Cortex of kidney (tissue), 1 donor: Measurements from ENCODE around the gene CACNA1F.

Source experiments
- DNase-seq: peaks from one replicate; lab custom pipeline; 2025; lab: John Stamatoyannopoulos, UW

The CACNA1F gene

DNA sequence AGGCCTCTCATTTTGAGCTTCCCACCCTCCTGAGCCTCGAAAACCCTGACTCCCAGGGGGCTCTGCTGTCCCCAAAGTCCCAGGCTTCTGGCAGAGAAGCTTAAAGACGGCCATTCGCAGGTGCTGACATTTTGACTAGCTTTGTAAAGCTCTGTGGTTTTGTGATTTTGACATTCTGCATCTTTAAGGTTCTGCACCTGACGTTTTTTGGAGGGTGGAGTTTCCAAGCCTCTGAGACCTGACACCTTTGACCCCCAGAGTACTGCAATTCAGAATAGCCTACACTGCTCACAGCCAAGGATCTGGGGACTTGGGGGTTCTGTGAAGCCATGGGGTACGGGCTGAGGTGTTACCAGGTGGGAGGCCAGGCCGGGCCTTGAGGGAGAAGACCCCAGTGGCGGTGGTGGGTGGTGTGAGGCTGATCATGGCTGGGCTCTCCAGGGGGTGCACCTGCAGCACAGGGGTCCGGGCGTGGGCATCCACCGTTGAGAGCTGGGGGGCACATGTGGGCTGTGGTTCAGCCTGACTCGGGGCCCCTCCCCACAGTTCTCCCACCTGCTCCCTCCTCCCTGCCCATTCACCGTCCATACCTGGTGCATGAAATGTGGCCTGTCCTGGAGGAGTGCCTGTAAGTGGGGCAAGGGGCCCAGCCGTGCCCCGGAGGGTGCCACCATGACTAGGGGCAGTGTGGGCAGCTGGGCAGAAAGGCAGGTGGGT lies 24.1 kb upstream of the CACNA1F start:
- no peak for DNase-seq

DNA sequence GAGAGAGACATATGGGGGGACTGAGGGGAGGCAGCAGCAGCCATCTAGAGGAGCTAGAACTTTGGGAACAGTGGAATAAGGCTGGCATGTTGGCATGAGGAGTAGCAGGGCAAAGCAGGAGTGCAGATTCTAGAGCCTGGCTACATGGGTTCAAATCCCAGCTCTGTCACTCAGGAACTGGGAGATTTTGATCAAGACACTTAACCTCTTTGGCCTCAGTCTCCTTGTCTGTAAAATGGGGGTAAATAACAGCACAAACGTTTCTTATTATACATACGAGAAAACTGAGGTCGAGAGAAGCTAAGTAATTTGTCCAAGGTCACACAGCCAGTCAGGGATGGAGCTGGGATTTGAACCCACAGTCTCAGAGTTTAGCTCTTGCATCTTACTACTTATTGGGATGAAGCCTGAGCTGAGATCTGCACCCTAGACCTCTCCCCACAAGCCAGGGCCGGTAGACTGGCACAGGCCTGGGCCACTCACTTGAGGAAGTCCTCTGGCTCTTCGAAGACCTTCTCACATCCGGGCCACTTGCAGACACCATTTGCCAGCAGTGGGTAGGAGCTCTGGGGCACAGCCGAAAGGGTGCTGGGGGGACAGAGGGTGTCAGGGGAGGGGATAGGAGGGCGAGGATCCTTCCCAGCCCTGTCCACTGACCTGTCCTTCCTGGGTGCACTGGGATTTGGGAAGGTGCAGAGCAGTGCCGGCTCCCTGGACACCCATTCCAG lies 23.3 kb upstream of the CACNA1F start:
- no peak for DNase-seq

DNA sequence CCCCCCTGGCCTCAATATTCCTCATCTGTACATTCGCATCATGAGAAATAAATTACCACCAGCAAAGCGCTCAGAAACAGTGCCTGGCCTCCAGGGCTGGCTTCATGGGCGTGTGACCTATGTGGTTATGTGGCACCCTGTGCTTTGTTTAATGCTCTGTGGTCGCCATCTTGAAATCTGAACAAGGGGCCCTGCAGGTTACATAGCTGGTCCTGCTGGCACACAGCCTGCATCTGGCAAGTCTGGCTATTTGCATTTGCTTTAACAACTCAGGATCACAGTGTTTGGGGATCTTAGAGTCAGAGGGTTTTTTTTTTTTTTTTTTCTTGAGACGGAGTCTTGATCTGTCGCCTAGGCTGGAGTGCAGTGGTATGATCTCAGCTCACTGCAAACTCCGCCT lies 21.5 kb upstream of the CACNA1F start:
- DNase-seq: no peak

DNA sequence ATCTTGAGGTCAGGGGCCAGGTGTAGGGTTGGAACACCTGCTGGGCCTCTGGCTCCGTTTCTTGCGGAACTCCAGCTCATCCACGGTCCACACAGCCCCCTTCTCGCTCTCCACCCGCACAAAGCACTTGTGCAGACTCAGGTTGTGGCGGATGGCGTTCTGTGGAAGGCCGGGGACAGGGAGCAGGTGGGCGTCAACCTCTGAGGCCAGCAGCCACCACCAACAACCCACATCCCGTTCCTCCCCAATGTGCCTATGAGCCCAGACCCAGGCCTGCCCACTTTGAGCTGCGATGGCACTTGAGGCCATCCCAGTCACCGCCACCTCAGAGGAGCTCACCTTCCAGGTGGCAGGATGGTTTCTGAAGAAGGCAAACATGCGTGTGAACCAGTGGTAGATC lies 18.2 kb upstream of the CACNA1F start:
- no peak for DNase-seq

DNA sequence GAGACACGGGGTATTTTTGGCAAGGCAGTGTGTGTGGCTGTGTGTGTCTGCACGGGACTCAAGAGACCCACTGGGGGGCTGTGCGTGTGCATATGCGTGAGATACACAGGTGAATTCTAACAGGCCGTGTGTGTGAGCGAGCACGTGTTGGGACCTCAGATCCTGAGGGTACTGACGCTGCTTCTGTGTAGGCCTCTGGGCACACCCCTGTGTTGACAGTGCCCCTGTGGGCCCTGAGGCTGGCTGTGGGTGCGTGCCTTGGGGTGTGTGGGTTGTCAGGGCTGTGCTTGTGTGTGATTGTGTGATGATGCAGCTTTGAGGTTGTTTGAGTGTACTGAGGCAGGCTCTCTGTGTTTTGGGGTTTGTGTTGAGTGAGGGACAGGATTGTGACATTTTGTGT lies 17.4 kb upstream of the CACNA1F start:
- no peak for DNase-seq

DNA sequence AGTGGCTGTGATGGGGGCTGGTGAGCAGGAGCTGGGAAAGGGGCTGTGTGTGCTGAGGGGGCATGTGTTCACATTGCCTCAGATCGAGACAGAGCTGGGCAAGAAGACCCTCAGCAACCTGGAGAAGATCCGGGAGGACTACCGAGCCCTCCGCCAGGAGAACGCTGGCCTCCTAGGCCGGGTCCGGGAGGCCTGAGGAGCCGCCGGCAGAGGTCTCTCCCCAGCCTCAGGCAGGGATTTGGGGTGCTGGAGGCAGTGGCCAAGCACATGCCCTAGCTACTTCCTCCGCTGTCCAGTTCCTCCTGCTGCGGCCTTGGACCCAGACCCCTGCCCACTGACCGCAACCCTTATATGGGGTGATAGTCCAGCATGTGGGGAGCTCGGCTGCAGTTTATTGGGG lies 16.9 kb upstream of the CACNA1F start:
- DNase-seq: no peak

DNA sequence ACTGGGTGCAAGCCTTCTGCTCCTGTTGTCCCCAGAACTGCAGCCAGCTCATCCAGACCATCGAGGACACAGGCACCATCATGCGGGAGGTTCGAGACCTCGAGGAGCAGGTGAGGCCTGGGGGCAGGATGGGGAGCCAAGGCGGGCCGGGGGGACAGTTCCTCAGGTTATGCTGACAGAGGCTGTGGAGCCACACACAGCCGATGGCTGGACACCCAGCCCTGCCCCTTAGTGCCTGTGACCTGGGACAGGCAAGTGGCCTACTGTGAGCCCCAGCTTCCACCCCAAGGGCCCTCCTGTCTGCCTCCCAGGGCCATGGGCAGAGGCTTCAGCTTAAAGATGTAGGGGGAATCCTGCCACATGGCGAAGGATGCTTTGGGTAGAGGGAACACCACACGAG lies 16.5 kb upstream of the CACNA1F start:
- DNase-seq: no peak

DNA sequence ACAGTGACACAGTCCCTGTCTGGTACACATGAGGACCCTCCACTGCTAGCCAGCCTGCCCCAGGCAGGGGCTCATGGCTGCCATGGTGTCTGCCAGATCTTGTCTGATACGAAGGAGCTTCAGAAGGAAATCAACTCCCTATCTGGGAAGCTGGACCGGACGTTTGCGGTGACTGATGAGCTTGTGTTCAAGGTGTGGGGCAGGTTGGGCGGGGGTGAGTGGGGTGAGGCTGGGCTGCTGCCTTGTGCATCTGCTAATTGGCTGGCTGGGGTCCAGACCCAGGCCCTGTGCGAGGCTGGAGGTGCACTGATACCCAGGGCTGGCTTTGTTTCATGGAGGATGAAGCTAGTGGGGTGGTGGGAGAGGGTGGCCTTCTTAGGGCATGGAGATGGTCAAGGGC lies 15.9 kb upstream of the CACNA1F start:
- DNase-seq: no peak

DNA sequence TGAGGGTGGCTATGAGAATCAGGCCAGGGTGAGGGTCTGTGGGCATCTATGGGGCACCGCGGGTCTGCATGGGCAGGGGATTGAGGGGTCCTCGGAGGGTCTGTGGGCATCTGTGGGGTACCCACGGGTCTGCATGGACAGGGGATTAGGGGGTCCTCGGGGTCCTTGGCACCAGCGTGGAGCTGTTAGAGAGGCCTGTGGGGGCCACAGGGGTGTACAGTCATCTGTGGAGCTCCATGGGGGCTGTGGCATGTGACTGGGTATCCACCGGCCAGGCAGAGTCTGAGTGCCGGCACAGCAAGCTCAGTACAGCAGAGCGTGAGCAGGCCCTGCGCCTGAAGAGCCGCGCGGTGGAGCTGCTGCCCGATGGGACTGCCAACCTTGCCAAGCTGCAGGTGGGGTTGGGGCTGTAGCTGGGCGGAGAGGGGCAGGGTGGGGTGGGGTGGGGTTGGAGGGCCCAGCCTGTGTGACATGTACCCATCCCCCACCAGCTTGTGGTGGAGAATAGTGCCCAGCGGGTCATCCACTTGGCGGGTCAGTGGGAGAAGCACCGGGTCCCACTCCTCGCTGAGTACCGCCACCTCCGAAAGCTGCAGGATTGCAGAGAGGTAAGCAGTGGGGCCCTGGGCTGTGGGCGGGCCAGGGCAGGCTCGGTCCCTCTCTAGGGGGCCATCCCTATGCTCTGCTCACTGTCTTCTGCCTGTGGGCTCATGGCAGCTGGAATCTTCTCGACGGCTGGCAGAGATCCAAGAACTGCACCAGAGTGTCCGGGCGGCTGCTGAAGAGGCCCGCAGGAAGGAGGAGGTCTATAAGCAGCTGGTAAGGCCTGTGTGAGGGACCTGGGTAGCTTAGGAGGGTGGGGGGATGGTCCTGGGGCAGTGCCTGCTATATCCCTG lies 15.0 kb upstream of the CACNA1F start:
- DNase-seq: no peak

DNA sequence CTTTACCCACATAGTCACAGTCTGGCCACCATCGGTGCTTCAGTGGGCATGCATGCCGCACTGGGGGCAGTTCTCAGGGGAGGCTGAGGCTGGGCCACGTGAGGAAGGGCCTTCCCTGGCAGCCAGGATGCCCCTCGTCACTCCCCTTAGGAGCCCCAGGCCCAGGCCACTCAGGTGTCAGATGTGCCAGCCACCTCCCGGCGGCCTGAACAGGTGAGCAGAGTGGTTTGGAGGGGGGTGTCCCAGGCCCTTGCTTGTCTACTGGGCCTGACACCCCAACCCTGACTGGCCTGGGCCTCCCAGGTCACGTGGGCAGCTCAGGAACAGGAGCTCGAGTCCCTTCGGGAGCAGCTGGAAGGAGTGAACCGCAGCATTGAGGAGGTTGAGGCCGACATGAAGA lies 14.2 kb upstream of the CACNA1F start:
- no peak for DNase-seq

DNA sequence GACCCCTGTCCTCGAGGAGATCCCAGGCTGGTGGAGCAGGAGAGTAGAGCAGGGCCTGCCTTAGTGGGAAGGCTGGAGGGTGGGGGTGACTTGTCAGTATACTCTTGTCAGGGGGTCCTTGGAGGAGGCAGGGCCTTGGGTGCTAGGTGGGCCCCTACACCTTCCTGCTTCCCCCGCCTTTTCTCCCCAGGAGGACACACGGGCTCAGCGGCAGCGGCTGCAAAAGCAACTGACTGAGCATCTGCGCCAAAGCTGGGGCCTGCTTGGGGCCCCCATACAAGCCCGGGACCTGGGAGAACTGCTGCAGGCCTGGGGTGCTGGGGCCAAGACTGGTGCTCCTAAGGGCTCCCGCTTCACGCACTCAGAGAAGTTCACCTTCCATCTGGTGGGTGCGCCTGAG lies 13.4 kb upstream of the CACNA1F start:
- no peak for DNase-seq

DNA sequence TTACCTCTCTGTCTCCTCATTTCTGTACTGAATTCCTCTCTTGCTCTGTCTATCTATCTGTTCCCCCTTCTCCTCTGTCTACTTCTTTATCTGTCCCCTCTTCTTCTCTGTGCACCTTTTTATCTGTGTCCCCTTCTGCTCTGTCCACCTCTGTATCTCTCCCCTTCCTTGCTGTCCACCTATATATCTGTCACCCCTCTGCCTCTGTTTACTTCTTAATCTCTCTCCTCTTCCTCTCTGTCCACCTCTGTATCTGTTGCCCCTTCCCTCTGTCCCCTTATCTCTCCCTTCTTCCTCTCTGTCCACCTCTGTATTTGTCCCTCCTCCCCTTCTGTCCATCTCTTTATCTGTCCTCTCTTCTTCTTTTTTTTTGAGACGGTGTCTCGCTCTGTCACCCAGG lies 11.1 kb upstream of the CACNA1F start:
- no peak for DNase-seq

DNA sequence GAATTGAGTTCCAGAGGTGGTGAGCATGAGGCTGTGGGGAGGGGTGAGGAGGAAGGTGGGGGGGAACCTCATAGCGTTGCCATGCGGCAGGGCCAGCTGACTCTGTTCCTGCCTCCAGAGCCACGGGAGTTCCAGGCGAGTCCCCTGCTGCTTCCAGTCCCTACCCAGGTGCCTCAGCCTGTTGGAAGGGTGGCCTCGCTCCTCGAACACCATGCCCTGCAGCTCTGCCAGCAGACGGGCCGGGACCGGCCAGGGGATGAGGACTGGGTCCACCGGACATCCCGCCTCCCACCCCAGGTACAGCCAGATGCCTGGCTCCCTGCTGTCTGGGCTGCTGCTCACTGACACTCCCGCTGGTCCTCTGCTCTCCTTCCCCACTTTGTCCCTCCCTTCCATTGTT lies 10.0 kb upstream of the CACNA1F start:
- no peak for DNase-seq

DNA sequence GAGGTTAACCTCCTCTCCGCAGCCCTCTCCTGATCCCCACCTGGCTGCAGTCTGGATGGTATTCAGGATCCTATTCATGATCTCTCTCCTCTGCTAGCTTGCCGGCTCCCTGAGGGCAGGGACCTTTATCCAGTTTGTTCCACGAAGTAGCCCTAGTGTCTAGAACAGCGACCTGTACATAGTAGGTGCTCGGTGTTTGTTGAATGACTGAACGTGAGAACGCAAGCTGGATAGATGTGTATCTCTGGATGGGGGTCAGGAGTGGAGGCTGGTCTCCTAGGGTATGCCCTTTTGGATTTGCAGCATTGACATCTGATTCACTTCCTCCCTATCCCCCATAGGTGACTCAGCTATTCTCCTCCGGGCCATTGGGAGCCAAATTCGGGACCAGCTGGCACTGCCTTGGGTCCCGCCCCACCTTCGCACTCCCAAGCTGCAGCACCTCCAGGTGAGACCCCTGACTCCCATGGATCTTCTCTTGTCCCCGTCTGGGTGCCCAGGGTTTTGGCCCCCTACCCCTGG lies 9.5 kb upstream of the CACNA1F start:
- no peak for DNase-seq

DNA sequence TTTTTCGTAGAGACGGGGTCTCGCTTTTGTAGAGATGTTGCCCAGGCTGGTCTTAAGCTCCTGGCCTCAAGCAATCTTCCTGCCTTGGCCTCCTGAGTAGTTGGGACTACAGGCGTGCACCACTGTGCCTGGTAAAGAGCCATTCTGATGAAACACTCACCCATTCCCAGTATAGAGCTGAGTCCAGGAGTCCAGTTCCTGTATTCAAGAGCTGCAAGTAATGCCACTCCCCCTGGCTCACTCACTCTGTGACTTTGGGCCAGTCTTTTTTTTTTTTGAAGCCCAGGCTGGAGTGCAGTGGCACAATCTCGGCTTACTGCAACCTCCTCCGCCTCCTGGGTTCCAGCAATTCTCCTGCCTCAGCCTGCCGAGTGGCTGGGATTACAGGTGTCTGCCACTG lies 5.6 kb upstream of the CACNA1F start:
- no peak for DNase-seq

DNA sequence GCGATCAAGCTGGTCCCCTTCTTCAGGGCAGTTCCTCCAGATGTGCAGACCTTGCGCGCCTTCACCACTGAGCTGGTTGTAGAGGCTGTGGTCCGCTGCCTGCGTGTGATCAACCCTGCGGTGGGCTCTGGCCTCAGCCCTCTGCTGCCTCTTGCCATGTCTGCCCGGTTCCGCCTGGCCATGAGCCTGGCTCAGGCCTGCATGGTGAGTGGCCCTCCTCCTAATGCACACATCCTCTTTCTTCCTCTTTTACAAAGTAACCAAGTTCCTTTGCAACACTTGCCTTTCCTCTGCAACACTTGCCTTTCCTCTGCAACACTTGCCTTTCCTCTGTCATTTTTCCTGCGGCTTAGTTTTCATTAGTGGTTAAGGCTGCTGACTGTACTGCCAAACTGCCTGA lies 3.9 kb upstream of the CACNA1F start:
- no peak for DNase-seq

DNA sequence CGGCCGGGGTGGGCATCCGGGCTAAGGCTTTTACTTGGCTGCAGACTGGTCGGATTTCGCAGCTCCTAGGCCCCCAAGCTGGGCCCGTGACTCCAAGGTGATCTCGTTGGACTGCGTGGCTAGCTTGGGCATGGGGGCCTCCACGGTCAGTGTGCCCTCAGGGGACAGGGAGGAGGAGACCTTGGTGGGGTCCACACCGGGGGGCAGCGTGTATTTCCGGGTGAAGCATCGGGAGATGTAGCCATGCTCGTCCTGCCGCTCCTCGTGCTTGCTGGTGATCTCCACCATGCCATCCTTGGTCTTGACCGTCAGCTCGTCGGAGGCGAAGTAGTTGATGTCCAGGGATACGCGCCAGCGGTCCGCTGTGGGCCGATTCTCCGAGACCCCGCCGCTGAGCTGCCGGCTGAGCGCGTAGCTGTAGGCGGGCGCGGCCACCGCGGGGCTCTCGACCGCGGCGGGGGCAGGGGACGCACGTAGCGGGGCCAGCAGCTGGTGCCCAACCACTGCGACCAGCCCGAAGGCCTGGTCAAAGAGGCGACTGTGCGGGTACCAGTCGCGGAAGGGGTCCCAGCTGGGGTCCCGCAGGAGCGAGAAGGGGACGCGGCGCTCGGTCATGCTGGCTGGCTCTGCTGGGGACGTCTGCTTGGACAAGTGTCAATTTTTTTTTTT lies 881 bp upstream of the CACNA1F start:
- no peak for DNase-seq

DNA sequence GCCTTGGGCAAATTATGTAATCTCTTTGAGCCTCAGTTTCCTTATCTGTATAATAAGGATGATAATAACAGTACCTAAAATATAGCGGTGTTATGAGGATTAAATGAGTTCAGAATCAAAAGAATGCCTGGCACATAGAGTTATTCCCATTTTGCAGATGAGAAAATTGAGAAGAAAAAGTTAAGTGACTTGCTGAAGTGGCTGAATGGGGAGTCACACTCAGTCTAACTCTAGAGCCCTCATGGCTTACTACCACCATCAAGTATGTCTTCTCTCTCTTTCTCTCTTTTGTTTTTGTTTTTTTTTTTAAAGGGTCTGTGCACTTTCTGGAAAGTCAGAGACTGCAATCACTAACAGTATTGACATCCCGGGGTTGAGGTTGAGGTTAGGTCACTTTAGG lies 615 bp downstream of the CACNA1F start:
- DNase-seq: no peak

DNA sequence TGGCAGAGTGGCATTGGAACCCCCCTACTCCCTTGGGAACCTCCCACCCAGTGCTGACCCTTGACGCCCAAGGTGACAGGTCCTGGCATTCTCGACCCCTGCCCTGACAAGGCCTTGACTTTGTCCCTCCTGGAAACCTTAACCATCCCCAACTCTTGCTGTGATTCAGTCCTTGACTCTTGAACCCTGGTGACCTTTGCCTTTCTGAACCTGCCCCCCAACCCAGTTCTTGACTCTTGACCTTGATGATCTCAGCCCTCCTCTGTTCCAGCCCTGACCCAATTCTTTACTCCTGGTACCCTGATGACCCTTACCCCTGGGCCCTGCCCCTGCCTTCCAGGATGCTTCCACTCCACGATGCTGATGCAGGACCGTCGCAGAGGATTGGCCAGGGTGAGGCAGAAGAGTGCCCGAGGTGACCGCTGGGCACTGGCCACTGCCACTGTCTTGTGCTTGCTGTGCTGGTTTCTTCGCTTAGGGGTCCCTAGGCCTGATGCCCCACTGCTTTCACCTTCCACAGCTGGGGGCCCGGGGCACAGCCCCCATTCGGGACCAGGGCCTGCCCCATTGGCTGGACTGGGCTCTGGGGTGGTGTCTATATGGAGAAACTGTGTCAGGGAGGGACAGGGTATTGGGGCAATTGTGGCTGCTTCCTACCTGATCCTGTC lies 1.7 kb downstream of the CACNA1F start:
- no peak for DNase-seq

DNA sequence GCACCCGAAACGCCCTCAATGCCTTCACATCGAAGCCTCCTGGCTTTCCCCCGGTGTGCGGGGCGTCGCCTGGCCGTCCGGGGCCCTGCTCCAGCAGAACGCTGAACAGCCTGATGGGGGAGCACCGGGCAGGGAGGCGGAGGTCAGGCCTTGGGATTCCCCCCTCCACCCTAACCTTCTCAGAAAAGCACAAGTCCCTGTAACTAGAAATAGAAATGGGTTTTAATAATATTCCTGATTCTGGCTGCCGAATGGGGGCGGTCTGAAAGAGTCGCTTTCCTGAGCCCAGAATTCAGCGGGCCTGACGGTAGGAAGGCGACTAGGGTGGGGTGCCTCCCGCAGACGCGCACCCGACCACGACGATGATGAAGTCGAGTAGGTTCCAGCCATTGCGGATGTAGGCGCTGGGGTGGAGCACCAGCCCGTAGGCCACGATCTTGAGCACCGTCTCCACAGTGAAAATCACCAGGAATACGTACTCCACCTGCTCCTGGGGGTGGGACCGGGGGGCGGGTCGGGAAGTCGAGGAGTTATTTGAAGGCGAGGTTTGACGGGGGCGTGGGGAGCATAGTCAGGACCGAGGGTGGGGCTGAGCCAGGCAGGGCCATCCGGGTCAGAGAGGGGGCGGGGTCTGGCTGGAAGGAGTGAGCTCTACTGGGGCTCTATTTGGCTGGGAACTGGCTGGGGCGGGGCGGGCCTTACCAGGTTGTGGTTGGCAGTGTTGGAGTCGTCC lies 2.5 kb downstream of the CACNA1F start:
- no peak for DNase-seq

DNA sequence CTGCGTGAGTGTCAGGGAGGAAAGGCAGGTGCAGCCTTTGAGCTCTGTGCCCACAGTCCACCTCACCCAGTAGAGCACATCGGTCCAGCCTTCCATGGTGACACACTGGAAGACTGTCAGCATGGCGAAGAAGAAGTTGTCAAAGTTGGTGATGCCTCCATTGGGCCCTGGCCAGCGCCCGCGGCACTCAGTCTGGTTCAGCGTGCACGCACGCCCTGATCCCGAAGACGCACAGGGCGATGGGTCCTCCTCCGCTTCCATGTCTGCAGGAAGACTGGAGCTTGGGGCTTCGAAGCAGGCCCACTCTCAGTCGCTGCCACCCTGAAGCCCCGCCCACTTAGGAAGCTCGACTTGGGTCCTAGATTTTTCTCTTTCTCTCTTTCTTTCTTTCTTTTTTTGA lies 5.0 kb downstream of the CACNA1F start:
- DNase-seq: no peak
